GM18519 (cell line): ENCODE data around the gene TMEM255A.

Experiments
- ATAC-seq: cut with Tn5 transposase; IDR thresholded peaks from one replicate; pipeline ENCODE4 v1.9.1; 2021; ENCODE audit warnings: mild to moderate bottlenecking, moderate library complexity; ENCODE audit not compliant: unreplicated experiment, low FRiP score

The TMEM255A gene

GRCh38 chrX:120213438-120214265 lies 97.6 kb downstream of the TMEM255A start:
- ATAC-seq = no peak
